GM18868 (cell line): ENCODE data around the gene FAM81B.

ENCODE experiments used
- ATAC-seq: cut with Tn5 transposase; IDR thresholded peaks from one replicate; pipeline ENCODE4 v1.9.1; 2021; ENCODE audit warnings: mild to moderate bottlenecking, moderate library complexity; ENCODE audit not compliant: unreplicated experiment

The FAM81B gene

GRCh38 chr5:95454536-95454935, 63.4 kb downstream of the FAM81B start:
- no peak for ATAC-seq

GRCh38 chr5:95460665-95461064, 69.5 kb downstream of the FAM81B start:
- no peak for ATAC-seq

- ATAC-seq: no peak
Measured at GRCh38 chr5:95471487-95471886, 80.3 kb downstream of the FAM81B start.

DNA sequence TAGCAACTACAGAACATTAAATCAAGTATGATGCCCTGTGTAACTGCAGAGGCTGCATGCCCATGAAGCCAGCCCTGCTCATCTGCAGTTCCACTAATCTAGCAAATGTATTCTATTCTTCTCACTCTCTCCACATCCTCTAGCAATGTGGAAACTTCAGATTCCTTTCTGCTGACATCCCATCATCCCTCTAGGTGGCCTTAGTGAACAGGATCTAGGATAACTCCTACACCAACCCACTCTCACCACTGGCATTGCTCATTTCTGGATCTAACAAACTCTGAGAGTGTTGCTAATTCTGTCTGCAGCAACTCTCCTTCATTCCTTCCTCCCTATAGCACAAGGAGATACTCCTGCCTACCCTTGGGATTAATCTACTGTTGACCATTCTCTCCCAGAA, 80.8 kb downstream of the FAM81B start:
- no peak for ATAC-seq

GRCh38 chr5:95484421-95484820, 93.3 kb downstream of the FAM81B start:
- no peak for ATAC-seq

GRCh38 chr5:95486191-95486590, 95.0 kb downstream of the FAM81B start:
- ATAC-seq: no peak

- no peak for ATAC-seq
Measured at GRCh38 chr5:95487880-95488279, 96.7 kb downstream of the FAM81B start.
